Neural cell (in vitro differentiated cells): ENCODE data around the gene CLEC16A. TPM values are rescaled to one million over a fixed set of nuclear protein-coding genes. Genes with fewer than 3 reads are reported as not detected.

Source experiments
- H2AFZ ChIP-seq: fragments of 200-600, 300-800 bp; sonication (generic), shearing (Covaris generic); 2 replicates; pipeline ENCODE4 v1.6.0; 2014; ENCODE audit warnings: low read depth, mild to moderate bottlenecking, antibody characterized with exemption, low read length, moderate library complexity
- H3F3A ChIP-seq: fragments of 200-600 bp; shearing (Covaris generic); 2 replicates; pipeline ENCODE4 v1.6.1; 2016; ENCODE audit warnings: mild to moderate bottlenecking, moderate library complexity, mixed read lengths, antibody characterized with exemption, low read length; ENCODE audit not compliant: insufficient read depth, poor library complexity, severe bottlenecking
- H3K27ac ChIP-seq: fragments of 200-600, 300-800 bp; sonication (generic), shearing (Covaris generic); 2 replicates; pipeline ENCODE4 v1.5.1; 2014; ENCODE audit warnings: mild to moderate bottlenecking, low read length, moderate library complexity
- H3K27me3 ChIP-seq: fragments of 300-800, 200-600 bp; sonication (generic), shearing (Covaris generic); 2 replicates; pipeline ENCODE4 v1.6.0; 2014; ENCODE audit warnings: mild to moderate bottlenecking, low read depth, low read length, moderate library complexity; ENCODE audit not compliant: insufficient read depth
- H3K36me3 ChIP-seq: fragments of 300-800, 200-600 bp; sonication (generic), shearing (Covaris generic); 2 replicates; pipeline ENCODE4 v1.5.1; 2014; ENCODE audit warnings: mild to moderate bottlenecking, antibody characterized with exemption, low read length, moderate library complexity; ENCODE audit not compliant: insufficient read depth
- H3K4me2 ChIP-seq: fragments of 300-800, 200-600 bp; sonication (generic), shearing (Covaris generic); 2 replicates; pipeline ENCODE4 v1.6.0; 2014; ENCODE audit warnings: mild to moderate bottlenecking, low read length
- H3K4me3 ChIP-seq: fragments of 300-800, 200-600 bp; sonication (generic), shearing (Covaris generic); 2 replicates; pipeline ENCODE4 v1.5.1; 2014; ENCODE audit warnings: mild to moderate bottlenecking, low read length, moderate library complexity
- H3K79me2 ChIP-seq: fragments of 200-600 bp; shearing (Covaris generic); replicated peaks from 2 replicates; pipeline ENCODE4 v1.6.0; 2014; ENCODE audit warnings: mild to moderate bottlenecking, low read length, moderate library complexity; ENCODE audit not compliant: insufficient read depth
- H3K9ac ChIP-seq: fragments of 300-800, 200-600 bp; sonication (generic), shearing (Covaris generic); 2 replicates; pipeline ENCODE4 v1.6.1; 2016; ENCODE audit warnings: mild to moderate bottlenecking, low read length, mixed read lengths
- H3K9me2 ChIP-seq: fragments of 200-600 bp; shearing (Covaris generic); 2 replicates; pipeline ENCODE4 v1.6.1; 2016; ENCODE audit warnings: mild to moderate bottlenecking, low read length, mixed read lengths; ENCODE audit not compliant: insufficient read depth
- H3K9me3 ChIP-seq: fragments of 200-600, 300-800 bp; sonication (generic), shearing (Covaris generic); 2 replicates; pipeline ENCODE4 v1.6.1; 2016; ENCODE audit warnings: mild to moderate bottlenecking, mixed run types, low read length, moderate library complexity, mixed read lengths
- H4K20me1 ChIP-seq: fragments of 200-600 bp; shearing (Covaris generic); 2 replicates; pipeline ENCODE4 v1.6.1; 2016; ENCODE audit warnings: mild to moderate bottlenecking, mixed run types; ENCODE audit not compliant: insufficient read depth
- CTCF ChIP-seq: fragments of 450-650 bp; IDR thresholded peaks from 2 replicates; pipeline ENCODE4 v1.5.1; 2014; ENCODE audit warnings: antibody characterized with exemption, mild to moderate bottlenecking, moderate library complexity; ENCODE audit not compliant: poor library complexity, severe bottlenecking
- EP300 ChIP-seq: fragments of 450-650 bp; conservative IDR thresholded peaks from 2 replicates; pipeline ENCODE4 v1.6.1; 2014; ENCODE audit warnings: antibody characterized with exemption, mild to moderate bottlenecking, moderate library complexity; ENCODE audit not compliant: poor library complexity, severe bottlenecking
- EZH2 ChIP-seq: fragments of 200-600, 300-800 bp; shearing (Covaris generic), sonication (generic); IDR thresholded peaks from 2 replicates; pipeline ENCODE4 v1.6.1; 2014; ENCODE audit warnings: antibody characterized with exemption, low read length, borderline replicate concordance, mild to moderate bottlenecking; ENCODE audit not compliant: insufficient read depth, poor library complexity, severe bottlenecking
- MXI1 ChIP-seq: fragments of 450-650 bp; conservative IDR thresholded peaks from 2 replicates; pipeline ENCODE4 v1.6.1; 2014; ENCODE audit warnings: antibody characterized with exemption, mild to moderate bottlenecking; ENCODE audit not compliant: poor library complexity, severe bottlenecking
- POLR2AphosphoS5 ChIP-seq: IDR thresholded peaks from 2 replicates; pipeline ENCODE4 v1.6.1; 2012
- RAD21 ChIP-seq: fragments of 450-650 bp; conservative IDR thresholded peaks from 2 replicates; pipeline ENCODE4 v1.6.1; 2014; ENCODE audit warnings: antibody characterized with exemption, mild to moderate bottlenecking, moderate library complexity
- SMC3 ChIP-seq: fragments of 450-650 bp; conservative IDR thresholded peaks from 2 replicates; pipeline ENCODE4 v1.6.1; 2014; ENCODE audit warnings: antibody characterized with exemption, mild to moderate bottlenecking, moderate library complexity; ENCODE audit not compliant: poor library complexity
- TAF1 ChIP-seq: IDR thresholded peaks from 2 replicates; pipeline ENCODE4 v1.6.1; 2012; ENCODE audit warnings: low read depth
- polyA plus RNA-seq: library from polyadenylated mRNA; depleted of rRNA; stranded (reverse); fragments of >200 nt; gene quantifications from 2 replicates; pipeline ENCODE4 v1.2.3, GENCODE V29; 2014
- TF ChIP-seq, protein P1 (sequence below): IDR thresholded peaks from 2 replicates; pipeline ENCODE4 v1.6.1; 2012; ENCODE audit warnings: borderline replicate concordance

Gene CLEC16A
- polyA plus RNA-seq, 1 donor from 2014 or later: 11.1 TPM

DNA sequence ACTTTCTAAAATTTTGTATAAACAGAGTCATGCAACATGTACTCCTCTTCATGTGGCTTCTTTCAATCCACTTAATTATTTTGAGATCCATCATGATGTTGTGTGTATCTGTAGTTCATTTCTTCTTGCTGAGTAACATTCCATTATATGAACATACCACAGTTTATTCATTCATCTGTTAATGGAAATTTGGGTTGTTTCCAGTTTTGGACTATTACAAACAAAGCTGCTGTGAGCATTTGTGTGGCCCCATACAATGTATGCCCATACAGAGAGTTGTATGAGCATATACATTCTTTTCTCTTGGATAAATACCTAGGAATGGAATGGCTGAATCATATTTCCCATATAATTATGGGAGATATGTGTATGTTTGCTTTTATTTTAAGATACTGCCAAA lies 85.6 kb downstream of the CLEC16A start:
- Histone ChIP-seq H3K9me3 (peaks cover 6% of the 10 kb centered on the region), H3K36me3 (peaks cover 4% of the 10 kb centered on the region), H3K27me3 (no peaks in the 10 kb centered on the region), H4K20me1 (no peaks in the 10 kb centered on the region), H3K9me2 (no peaks in the 10 kb centered on the region), H3F3A (no peaks in the 10 kb centered on the region), H3K4me2 (no peak overlapping the region), H3K27ac (no peak overlapping the region), H3K79me2 (no peaks in the 10 kb centered on the region), H2AFZ (no peak overlapping the region), H3K9ac (no peak overlapping the region), H3K4me3 (no peak overlapping the region)
- TF ChIP-seq TAF1: no peak
- no peak for TF ChIP-seq EP300
- no peak for TF ChIP-seq CTCF
- no peak for TF ChIP-seq RAD21
- TF ChIP-seq, protein P1, sequence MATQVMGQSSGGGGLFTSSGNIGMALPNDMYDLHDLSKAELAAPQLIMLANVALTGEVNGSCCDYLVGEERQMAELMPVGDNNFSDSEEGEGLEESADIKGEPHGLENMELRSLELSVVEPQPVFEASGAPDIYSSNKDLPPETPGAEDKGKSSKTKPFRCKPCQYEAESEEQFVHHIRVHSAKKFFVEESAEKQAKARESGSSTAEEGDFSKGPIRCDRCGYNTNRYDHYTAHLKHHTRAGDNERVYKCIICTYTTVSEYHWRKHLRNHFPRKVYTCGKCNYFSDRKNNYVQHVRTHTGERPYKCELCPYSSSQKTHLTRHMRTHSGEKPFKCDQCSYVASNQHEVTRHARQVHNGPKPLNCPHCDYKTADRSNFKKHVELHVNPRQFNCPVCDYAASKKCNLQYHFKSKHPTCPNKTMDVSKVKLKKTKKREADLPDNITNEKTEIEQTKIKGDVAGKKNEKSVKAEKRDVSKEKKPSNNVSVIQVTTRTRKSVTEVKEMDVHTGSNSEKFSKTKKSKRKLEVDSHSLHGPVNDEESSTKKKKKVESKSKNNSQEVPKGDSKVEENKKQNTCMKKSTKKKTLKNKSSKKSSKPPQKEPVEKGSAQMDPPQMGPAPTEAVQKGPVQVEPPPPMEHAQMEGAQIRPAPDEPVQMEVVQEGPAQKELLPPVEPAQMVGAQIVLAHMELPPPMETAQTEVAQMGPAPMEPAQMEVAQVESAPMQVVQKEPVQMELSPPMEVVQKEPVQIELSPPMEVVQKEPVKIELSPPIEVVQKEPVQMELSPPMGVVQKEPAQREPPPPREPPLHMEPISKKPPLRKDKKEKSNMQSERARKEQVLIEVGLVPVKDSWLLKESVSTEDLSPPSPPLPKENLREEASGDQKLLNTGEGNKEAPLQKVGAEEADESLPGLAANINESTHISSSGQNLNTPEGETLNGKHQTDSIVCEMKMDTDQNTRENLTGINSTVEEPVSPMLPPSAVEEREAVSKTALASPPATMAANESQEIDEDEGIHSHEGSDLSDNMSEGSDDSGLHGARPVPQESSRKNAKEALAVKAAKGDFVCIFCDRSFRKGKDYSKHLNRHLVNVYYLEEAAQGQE: no peak
- TF ChIP-seq SMC3: no peak
- no peak for TF ChIP-seq MXI1
- no peak for TF ChIP-seq EZH2
- TF ChIP-seq POLR2AphosphoS5: no peak

- Histone ChIP-seq H3K4me2 (no peak overlapping the region), H3K9me2 (no peaks in the 10 kb centered on the region), H3K79me2 (no peaks in the 10 kb centered on the region), H3K9ac (no peak overlapping the region), H3K36me3 (no peaks in the 10 kb centered on the region), H3K27ac (no peak overlapping the region), H3K27me3 (no peaks in the 10 kb centered on the region), H3K9me3 (peaks cover 6% of the 10 kb centered on the region), H3F3A (no peaks in the 10 kb centered on the region), H4K20me1 (no peaks in the 10 kb centered on the region), H2AFZ (no peak overlapping the region), H3K4me3 (no peak overlapping the region)
- TF ChIP-seq CTCF (no peak), SMC3 (no peak), POLR2AphosphoS5 (no peak), EP300 (no peak), TAF1 (no peak), EZH2 (no peak), RAD21 (no peak), MXI1 (no peak)
- TF ChIP-seq, protein P1: no peak
These were observed 86.7 kb downstream of the CLEC16A start for GRCh38 chr16:11030990-11031510.
